ENCODE data around the gene AIPL1. TPM values are rescaled to one million over a fixed set of nuclear protein-coding genes. Genes with fewer than 3 reads are reported as not detected.

The AIPL1 gene
- total and polyA plus RNA-seq, 2 experiments from 2014 or later: 0.17 to 0.24 TPM

DNA sequence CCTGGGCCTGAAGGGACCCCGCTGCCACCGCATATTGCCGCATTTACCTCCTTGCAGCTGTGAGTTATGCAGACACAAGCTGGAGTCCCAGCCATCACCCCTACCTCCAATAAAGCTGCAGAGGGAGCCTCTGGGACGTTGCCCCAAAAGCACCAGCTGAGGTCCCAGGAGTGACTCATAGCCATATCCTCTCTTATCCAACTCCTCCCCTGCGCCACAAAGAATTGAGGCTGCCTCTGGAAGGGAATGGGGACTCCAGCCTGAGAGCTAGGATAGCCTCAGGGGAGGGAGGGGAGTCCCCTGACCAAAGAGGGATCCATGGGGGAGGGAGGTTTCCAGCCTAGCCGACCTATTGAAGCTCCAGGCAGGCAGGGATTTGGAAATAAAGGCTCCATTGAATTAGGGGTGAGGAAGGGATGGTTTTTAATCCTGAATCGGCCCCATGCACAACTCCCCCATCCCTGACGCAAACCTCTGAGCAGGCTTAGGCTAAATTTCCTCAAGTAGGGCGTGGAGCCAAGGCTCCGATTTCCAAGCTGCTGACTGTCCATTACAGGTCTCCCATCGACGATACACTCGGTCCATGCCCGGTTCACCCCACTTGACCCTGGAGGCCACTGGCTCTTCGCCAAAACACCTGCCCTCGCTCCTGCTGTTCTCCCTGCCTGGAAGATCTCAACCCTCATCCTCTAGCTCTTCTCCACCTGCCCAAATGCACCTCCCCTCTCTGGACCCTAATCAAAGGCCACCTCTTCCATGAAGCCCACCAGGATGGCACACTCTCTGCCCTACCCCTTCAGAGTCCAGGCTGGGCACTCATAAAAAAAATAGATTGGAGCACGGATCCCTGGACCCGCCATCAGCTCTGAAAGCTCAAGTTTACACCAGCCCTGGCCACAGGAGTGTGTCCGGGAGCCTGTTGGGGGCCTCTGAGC lies 36.9 kb upstream of the AIPL1 start:
- Histone ChIP-seq H3K4me2 (no peak overlapping the region), H3K79me2 (replicated peaks; ENCODE audit: insufficient read depth) (no peaks in the 10 kb centered on the region), H3K4me3 (no peak overlapping the region), H3K27ac (ENCODE audit: low read depth) (no peak overlapping the region), H3K4me1 (ENCODE audit: insufficient read depth) (no peaks in the 10 kb centered on the region), H2AFZ (no peak overlapping the region), H3K9me2 (ENCODE audit: insufficient read depth) (no peaks in the 10 kb centered on the region), H3F3A (replicated peaks; ENCODE audit: low read depth) (no peaks in the 10 kb centered on the region), H3K27me3 (ENCODE audit: insufficient read depth) (no peaks in the 10 kb centered on the region), H3K36me3 (ENCODE audit: insufficient read depth) (no peaks in the 10 kb centered on the region), H4K20me1 (replicated peaks; ENCODE audit: insufficient read depth) (no peaks in the 10 kb centered on the region)
- H3K9me3 Mint-ChIP-seq: no peaks in the 10 kb centered on the region; the same call in 1 of the 3 replicates
- peak; percentile 34 for DNase-seq (ENCODE audit: low spot score)
- no peaks in the 10 kb centered on the region for H3K36me3 Mint-ChIP-seq (ENCODE audit: low read depth)
- TF ChIP-seq STAT1 (IDR thresholded peaks at IDR 0.05; ENCODE audit: unreplicated experiment) (no peak), EZH2phosphoT487 (IDR thresholded peaks at IDR 0.05; ENCODE audit: unreplicated experiment) (no peak), ZNF114 (CRISPR knock-in tag; IDR thresholded peaks at IDR 0.05) (no peak), EZH2 (IDR thresholded peaks at IDR 0.05; ENCODE audit: low read depth, unreplicated experiment) (no peak), ZNF331 (CRISPR knock-in tag; IDR thresholded peaks at IDR 0.05; ENCODE audit: low read depth) (no peak), NANOG (IDR thresholded peaks at IDR 0.05; ENCODE audit: borderline replicate concordance) (no peak)
- TF ChIP-seq, protein P1, sequence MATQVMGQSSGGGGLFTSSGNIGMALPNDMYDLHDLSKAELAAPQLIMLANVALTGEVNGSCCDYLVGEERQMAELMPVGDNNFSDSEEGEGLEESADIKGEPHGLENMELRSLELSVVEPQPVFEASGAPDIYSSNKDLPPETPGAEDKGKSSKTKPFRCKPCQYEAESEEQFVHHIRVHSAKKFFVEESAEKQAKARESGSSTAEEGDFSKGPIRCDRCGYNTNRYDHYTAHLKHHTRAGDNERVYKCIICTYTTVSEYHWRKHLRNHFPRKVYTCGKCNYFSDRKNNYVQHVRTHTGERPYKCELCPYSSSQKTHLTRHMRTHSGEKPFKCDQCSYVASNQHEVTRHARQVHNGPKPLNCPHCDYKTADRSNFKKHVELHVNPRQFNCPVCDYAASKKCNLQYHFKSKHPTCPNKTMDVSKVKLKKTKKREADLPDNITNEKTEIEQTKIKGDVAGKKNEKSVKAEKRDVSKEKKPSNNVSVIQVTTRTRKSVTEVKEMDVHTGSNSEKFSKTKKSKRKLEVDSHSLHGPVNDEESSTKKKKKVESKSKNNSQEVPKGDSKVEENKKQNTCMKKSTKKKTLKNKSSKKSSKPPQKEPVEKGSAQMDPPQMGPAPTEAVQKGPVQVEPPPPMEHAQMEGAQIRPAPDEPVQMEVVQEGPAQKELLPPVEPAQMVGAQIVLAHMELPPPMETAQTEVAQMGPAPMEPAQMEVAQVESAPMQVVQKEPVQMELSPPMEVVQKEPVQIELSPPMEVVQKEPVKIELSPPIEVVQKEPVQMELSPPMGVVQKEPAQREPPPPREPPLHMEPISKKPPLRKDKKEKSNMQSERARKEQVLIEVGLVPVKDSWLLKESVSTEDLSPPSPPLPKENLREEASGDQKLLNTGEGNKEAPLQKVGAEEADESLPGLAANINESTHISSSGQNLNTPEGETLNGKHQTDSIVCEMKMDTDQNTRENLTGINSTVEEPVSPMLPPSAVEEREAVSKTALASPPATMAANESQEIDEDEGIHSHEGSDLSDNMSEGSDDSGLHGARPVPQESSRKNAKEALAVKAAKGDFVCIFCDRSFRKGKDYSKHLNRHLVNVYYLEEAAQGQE (IDR thresholded peaks at IDR 0.05; ENCODE audit: unreplicated experiment): no peak
- TF ChIP-seq, protein P2, sequence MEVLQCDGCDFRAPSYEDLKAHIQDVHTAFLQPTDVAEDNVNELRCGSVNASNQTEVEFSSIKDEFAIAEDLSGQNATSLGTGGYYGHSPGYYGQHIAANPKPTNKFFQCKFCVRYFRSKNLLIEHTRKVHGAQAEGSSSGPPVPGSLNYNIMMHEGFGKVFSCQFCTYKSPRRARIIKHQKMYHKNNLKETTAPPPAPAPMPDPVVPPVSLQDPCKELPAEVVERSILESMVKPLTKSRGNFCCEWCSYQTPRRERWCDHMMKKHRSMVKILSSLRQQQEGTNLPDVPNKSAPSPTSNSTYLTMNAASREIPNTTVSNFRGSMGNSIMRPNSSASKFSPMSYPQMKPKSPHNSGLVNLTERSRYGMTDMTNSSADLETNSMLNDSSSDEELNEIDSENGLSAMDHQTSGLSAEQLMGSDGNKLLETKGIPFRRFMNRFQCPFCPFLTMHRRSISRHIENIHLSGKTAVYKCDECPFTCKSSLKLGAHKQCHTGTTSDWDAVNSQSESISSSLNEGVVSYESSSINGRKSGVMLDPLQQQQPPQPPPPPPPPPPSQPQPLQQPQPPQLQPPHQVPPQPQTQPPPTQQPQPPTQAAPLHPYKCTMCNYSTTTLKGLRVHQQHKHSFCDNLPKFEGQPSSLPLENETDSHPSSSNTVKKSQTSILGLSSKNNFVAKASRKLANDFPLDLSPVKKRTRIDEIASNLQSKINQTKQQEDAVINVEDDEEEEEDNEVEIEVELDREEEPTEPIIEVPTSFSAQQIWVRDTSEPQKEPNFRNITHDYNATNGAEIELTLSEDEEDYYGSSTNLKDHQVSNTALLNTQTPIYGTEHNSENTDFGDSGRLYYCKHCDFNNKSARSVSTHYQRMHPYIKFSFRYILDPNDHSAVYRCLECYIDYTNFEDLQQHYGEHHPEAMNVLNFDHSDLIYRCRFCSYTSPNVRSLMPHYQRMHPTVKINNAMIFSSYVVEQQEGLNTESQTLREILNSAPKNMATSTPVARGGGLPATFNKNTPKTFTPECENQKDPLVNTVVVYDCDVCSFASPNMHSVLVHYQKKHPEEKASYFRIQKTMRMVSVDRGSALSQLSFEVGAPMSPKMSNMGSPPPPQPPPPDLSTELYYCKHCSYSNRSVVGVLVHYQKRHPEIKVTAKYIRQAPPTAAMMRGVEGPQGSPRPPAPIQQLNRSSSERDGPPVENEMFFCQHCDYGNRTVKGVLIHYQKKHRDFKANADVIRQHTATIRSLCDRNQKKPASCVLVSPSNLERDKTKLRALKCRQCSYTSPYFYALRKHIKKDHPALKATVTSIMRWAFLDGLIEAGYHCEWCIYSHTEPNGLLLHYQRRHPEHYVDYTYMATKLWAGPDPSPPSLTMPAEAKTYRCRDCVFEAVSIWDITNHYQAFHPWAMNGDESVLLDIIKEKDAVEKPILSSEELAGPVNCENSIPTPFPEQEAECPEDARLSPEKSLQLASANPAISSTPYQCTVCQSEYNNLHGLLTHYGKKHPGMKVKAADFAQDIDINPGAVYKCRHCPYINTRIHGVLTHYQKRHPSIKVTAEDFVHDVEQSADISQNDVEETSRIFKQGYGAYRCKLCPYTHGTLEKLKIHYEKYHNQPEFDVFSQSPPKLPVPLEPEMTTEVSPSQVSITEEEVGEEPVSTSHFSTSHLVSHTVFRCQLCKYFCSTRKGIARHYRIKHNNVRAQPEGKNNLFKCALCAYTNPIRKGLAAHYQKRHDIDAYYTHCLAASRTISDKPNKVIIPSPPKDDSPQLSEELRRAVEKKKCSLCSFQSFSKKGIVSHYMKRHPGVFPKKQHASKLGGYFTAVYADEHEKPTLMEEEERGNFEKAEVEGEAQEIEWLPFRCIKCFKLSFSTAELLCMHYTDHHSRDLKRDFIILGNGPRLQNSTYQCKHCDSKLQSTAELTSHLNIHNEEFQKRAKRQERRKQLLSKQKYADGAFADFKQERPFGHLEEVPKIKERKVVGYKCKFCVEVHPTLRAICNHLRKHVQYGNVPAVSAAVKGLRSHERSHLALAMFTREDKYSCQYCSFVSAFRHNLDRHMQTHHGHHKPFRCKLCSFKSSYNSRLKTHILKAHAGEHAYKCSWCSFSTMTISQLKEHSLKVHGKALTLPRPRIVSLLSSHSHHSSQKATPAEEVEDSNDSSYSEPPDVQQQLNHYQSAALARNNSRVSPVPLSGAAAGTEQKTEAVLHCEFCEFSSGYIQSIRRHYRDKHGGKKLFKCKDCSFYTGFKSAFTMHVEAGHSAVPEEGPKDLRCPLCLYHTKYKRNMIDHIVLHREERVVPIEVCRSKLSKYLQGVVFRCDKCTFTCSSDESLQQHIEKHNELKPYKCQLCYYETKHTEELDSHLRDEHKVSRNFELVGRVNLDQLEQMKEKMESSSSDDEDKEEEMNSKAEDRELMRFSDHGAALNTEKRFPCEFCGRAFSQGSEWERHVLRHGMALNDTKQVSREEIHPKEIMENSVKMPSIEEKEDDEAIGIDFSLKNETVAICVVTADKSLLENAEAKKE (CRISPR knock-in tag; IDR thresholded peaks at IDR 0.05): no peak
- TF ChIP-seq, protein P3, sequence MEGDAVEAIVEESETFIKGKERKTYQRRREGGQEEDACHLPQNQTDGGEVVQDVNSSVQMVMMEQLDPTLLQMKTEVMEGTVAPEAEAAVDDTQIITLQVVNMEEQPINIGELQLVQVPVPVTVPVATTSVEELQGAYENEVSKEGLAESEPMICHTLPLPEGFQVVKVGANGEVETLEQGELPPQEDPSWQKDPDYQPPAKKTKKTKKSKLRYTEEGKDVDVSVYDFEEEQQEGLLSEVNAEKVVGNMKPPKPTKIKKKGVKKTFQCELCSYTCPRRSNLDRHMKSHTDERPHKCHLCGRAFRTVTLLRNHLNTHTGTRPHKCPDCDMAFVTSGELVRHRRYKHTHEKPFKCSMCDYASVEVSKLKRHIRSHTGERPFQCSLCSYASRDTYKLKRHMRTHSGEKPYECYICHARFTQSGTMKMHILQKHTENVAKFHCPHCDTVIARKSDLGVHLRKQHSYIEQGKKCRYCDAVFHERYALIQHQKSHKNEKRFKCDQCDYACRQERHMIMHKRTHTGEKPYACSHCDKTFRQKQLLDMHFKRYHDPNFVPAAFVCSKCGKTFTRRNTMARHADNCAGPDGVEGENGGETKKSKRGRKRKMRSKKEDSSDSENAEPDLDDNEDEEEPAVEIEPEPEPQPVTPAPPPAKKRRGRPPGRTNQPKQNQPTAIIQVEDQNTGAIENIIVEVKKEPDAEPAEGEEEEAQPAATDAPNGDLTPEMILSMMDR (conservative IDR thresholded peaks at IDR 0.05; ENCODE audit: low read depth in 2 of 2): no peak
- no peak overlapping the region for H3K4me3 Mint-ChIP-seq
- peak; percentile 19 for ATAC-seq
- H3K27me3 Mint-ChIP-seq (ENCODE audit: insufficient read depth, low read depth, poor library complexity): peaks cover 11% of the 10 kb centered on the region
- H3K4me1 Mint-ChIP-seq: peaks cover 29% of the 10 kb centered on the region
- 0 out of 2 replicates have a peak overlapping the region, but pooled peaks have one; percentile 5 for H3K27ac Mint-ChIP-seq
